ENCODE results near the gene SEMG1. TPM values are rescaled to one million over a fixed set of nuclear protein-coding genes. Genes with fewer than 3 reads are reported as not detected.

Gene SEMG1
- total RNA-seq, 2 experiments from 2014 or later: not detected

DNA sequence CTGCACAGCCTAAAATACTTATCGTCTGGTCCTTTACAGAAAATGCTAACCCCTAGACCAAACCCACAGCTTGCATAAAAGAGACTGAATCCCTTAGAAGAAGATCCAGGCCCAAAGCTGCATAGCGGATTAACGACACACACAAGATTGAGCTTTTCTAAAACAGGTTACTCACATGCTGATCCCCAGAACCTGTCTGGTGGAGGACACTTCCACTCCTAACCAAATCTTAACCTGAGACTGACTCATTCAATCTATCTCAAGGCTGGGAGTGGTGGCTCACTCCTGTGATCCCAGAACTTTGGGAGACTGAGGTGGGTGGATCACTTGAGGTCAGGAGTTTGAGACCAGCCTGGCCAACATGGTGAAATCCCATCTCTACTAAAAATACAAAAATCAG is 50.3 kb downstream of the SEMG1 start:
- H3K27ac Mint-ChIP-seq: no peak overlapping the region
- H3K36me3 Mint-ChIP-seq (ENCODE audit: low read depth): no peaks in the 10 kb centered on the region
- CTCF ChIA-PET: no interaction called here
- H3K4me3 Mint-ChIP-seq: no peak overlapping the region
- intact Hi-C loops (cut with DNase I, micrococcal nuclease): no loop called here
- no peaks in the 10 kb centered on the region for H3K4me1 Mint-ChIP-seq
- H3K9me3 Mint-ChIP-seq (ENCODE audit: low read depth): no peaks in the 10 kb centered on the region
- DNase-seq (no peak), ATAC-seq (no peak)
- POLR2A ChIA-PET: no interaction called here
- H3K27me3 Mint-ChIP-seq: peaks cover 25% of the 10 kb centered on the region

GRCh38 chr20:45257711-45258110 is 50.9 kb downstream of the SEMG1 start:
- no peak for DNase-seq

DNA sequence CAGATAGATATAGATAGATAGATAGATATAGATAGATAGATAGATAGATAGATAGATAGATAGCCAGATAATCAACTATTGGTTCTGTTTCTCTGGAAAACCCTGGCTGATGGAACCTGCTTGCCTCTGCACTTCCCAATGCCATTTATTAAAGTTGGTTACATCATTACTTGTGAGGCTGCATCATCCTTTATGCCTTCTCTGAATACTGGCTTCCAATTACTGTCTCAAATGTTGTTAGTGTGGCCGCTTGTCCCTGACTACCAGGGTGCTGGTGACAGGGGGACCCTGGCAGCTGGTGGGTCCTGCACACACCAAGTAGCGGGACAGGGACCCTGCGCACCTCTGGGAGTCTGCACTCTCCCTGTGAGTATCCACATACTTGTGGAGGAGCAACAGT is 51.4 kb downstream of the SEMG1 start:
- Mint-ChIP-seq H3K27me3 (peaks cover 24% of the 10 kb centered on the region), H3K4me3 (no peak overlapping the region), H3K27ac (no peak overlapping the region), H3K36me3 (ENCODE audit: low read depth) (no peaks in the 10 kb centered on the region), H3K4me1 (no peaks in the 10 kb centered on the region), H3K9me3 (ENCODE audit: low read depth) (no peaks in the 10 kb centered on the region)
- ChIA-PET CTCF (interaction anchor here (0.6 to 1.4 kb wide), 2 partner anchors 12 to 88 kb away, joined by 3 read pairs; no protein-coding TSS in a partner anchor), POLR2A (no interaction called here)
- intact Hi-C loops (cut with DNase I, micrococcal nuclease): no loop called here
- ATAC-seq (no peak), DNase-seq (no peak)

More at GRCh38 chr20:45257711-45258110, 50.9 kb downstream of the SEMG1 start:
- POLR2A ChIA-PET: no interaction called here
- CTCF ChIA-PET: interaction anchor here (0.6 kb wide), 1 partner anchor 87 kb away, joined by 3 read pairs; no protein-coding TSS in a partner anchor
- H3K27me3 Mint-ChIP-seq: peaks cover 21% of the 10 kb centered on the region
- intact Hi-C loops (cut with DNase I, micrococcal nuclease): no loop called here
- no peak for ATAC-seq
- no peaks in the 10 kb centered on the region for H3K9me3 Mint-ChIP-seq (ENCODE audit: low read depth)
- no peaks in the 10 kb centered on the region for H3K4me1 Mint-ChIP-seq
- H3K27ac Mint-ChIP-seq: no peak overlapping the region
- H3K4me3 Mint-ChIP-seq: no peak overlapping the region
- H3K36me3 Mint-ChIP-seq (ENCODE audit: low read depth): no peaks in the 10 kb centered on the region

DNA sequence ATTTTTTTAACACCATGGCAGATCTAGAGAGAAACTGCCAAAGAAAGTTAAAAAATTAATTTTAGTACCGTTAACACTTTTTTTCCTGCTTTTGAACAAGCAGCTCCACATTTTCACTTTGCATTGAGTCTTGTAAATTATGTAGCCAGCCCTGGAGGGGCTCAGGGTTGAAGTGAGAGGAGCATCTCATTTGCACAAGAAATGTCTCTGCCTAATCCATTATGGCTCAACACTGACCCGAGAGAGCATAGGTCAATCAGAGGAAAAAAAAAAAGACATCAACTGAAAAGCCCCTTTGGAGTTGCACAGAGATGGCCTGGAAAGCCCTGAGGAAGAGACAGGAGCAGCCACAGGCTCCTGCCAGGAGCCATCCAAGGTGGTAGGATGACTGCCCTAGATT is 51.8 kb downstream of the SEMG1 start:
- ChIA-PET POLR2A (no interaction called here), CTCF (interaction anchor here (1.4 kb wide), 1 partner anchor 12 kb away, joined by 3 read pairs; no protein-coding TSS in a partner anchor)
- Mint-ChIP-seq H3K27ac (no peak overlapping the region), H3K9me3 (ENCODE audit: low read depth) (no peaks in the 10 kb centered on the region), H3K27me3 (peaks cover 23% of the 10 kb centered on the region), H3K36me3 (ENCODE audit: low read depth) (no peaks in the 10 kb centered on the region), H3K4me1 (no peaks in the 10 kb centered on the region), H3K4me3 (no peak overlapping the region)
- DNase-seq (no peak), ATAC-seq (no peak)
- intact Hi-C loops (cut with DNase I, micrococcal nuclease): no loop called here

Other genes starting within 250 kb of the SEMG1 start
- 10 to 100 TPM; 56.5 to 61.2 TPM for gene TOMM34, start 246.6 kb upstream of the SEMG1 start, total RNA-seq
- gene STK4, start 240.5 kb upstream of the SEMG1 start, total RNA-seq: 100 to 1,000 TPM; 156 to 164 TPM
- gene KCNS1, start 105.9 kb upstream of the SEMG1 start, total RNA-seq: under 1 TPM; 0.66 to 0.79 TPM
- under 1 TPM; 0.23 TPM for gene WFDC5, start 91.9 kb upstream of the SEMG1 start, total RNA-seq
- not detected for gene WFDC12, start 82.6 kb upstream of the SEMG1 start, total RNA-seq
- not detected for gene PI3, start 32.1 kb upstream of the SEMG1 start, total RNA-seq
- gene SEMG2, start 14.3 kb downstream of the SEMG1 start, total RNA-seq: not detected
- gene SLPI, start 47.5 kb downstream of the SEMG1 start, total RNA-seq: not detected
- gene RBPJL, start 99.8 kb downstream of the SEMG1 start, total RNA-seq: not detected
- gene MATN4, start 101.3 kb downstream of the SEMG1 start, total RNA-seq: under 1 TPM; 0.35 to 0.48 TPM
- gene SDC4, start 141.4 kb downstream of the SEMG1 start, total RNA-seq: 10 to 100 TPM; 24.0 to 31.0 TPM
- gene SYS1, start 156.1 kb downstream of the SEMG1 start, total RNA-seq: 10 to 100 TPM; 16.1 to 26.1 TPM
- under 1 TPM; 0.40 to 0.80 TPM for gene TP53TG5, start 171.3 kb downstream of the SEMG1 start, total RNA-seq
- 10 to 100 TPM; 22.4 to 30.0 TPM for gene DBNDD2, start 201.3 kb downstream of the SEMG1 start, total RNA-seq
- 10 to 100 TPM; 44.0 to 65.7 TPM for gene PIGT, start 209.1 kb downstream of the SEMG1 start, total RNA-seq